Thoracic aorta (tissue), 2 donors: ENCODE data around the gene CD38. TPM values are rescaled to one million over a fixed set of nuclear protein-coding genes. Genes with fewer than 3 reads are reported as not detected.
"Not testable (repeated sequence)": the region's sequence is repeated elsewhere in the genome, so short reads cannot be mapped to it uniquely, and the experiment has no call there.

Experiments
- ATAC-seq: fragments of 150-250 bp; one replicate; pipeline ENCODE4 v1.8.0; 2017; ENCODE audit warnings: low read depth; ENCODE audit not compliant: insufficient number of reproducible peaks, low FRiP score
- DNase-seq: peaks from one replicate; pipeline ENCODE4 v3.0.0-alpha.2; 2020; ENCODE audit warnings: low spot score
- H3K27ac ChIP-seq, 2 donors: fragments of 200-600 bp; sonication (generic); 1 replicate in 1 of 2; 2 replicates in 1 of 2; pipeline ENCODE4 v1.5.1; 2016; ENCODE audit warnings: mild to moderate bottlenecking in 2 of 2, moderate library complexity in 2 of 2
- H3K27me3 ChIP-seq: fragments of 200-600 bp; sonication (generic); replicated peaks from 2 replicates; pipeline ENCODE4 v1.6.0; 2016; ENCODE audit warnings: mild to moderate bottlenecking; ENCODE audit not compliant: insufficient read depth
- H3K36me3 ChIP-seq: fragments of 200-600 bp; sonication (generic); one replicate; pipeline ENCODE4 v1.5.1; 2016
- H3K4me1 ChIP-seq, 2 donors: fragments of 200-600 bp; sonication (generic); 1 replicate in 1 of 2; 2 replicates in 1 of 2; pipeline versions ENCODE4 v1.5.1 to v1.6.0; 2016; ENCODE audit warnings: low read depth in 2 of 2, mild to moderate bottlenecking in 1 of 2; ENCODE audit not compliant: control insufficient read depth in 1 of 2
- H3K4me3 ChIP-seq: fragments of 200-600 bp; sonication (generic); 2 replicates; pipeline ENCODE4 v1.5.1; 2016; ENCODE audit warnings: mild to moderate bottlenecking
- H3K9me3 ChIP-seq: fragments of 200-600 bp; sonication (generic); 2 replicates; pipeline ENCODE4 v1.5.1; 2016
- CTCF ChIP-seq: fragments of 200-600 bp; sonication (generic); IDR thresholded peaks from one replicate; pipeline ENCODE4 v1.5.1; 2019; ENCODE audit warnings: antibody characterized with exemption
- total RNA-seq, 2 donors: library from RNA; depleted of rRNA; stranded (reverse); fragments of >200 nt; gene quantifications; one replicate each; pipeline versions ENCODE4 v1.1.0 to v1.2.3, GENCODE V29; 2016

Gene CD38
- total RNA-seq, 2 donors from 2014 or later, result 3.2 to 7.8 TPM

GRCh38 chr4:15797320-15797719 is 19.2 kb downstream of the CD38 start:
- DNase-seq (no peak), ATAC-seq (no peak)
- TF ChIP-seq CTCF, result no peak
- no peak overlapping the region for H3K27ac ChIP-seq
- H3K4me1 ChIP-seq, result no peaks in the 10 kb centered on the region
- H3K36me3 ChIP-seq, result no peaks in the 10 kb centered on the region
- no peaks in the 10 kb centered on the region for H3K9me3 ChIP-seq
- H3K4me3 ChIP-seq, result no peak overlapping the region
- H3K27me3 ChIP-seq, result no peaks in the 10 kb centered on the region

- H3K9me3 ChIP-seq, result no peaks in the 10 kb centered on the region
- no peak for TF ChIP-seq CTCF
- no peak overlapping the region for H3K4me3 ChIP-seq
- H3K27me3 ChIP-seq, result no peaks in the 10 kb centered on the region
- DNase-seq, result no peak
- no peaks in the 10 kb centered on the region for H3K36me3 ChIP-seq
- H3K4me1 ChIP-seq, result no peaks in the 10 kb centered on the region
- no peak overlapping the region for H3K27ac ChIP-seq
- ATAC-seq, result no peak
These were observed 21.0 kb downstream of the CD38 start for GRCh38 chr4:15799141-15799540.

GRCh38 chr4:15799701-15800100 is 21.6 kb downstream of the CD38 start:
- ATAC-seq (no peak), DNase-seq (no peak)
- Histone ChIP-seq H3K4me3 (no peak overlapping the region), H3K9me3 (no peaks in the 10 kb centered on the region), H3K27me3 (no peaks in the 10 kb centered on the region), H3K27ac (no peak overlapping the region), H3K36me3 (no peaks in the 10 kb centered on the region), H3K4me1 (no peaks in the 10 kb centered on the region)
- TF ChIP-seq CTCF, result no peak

DNA sequence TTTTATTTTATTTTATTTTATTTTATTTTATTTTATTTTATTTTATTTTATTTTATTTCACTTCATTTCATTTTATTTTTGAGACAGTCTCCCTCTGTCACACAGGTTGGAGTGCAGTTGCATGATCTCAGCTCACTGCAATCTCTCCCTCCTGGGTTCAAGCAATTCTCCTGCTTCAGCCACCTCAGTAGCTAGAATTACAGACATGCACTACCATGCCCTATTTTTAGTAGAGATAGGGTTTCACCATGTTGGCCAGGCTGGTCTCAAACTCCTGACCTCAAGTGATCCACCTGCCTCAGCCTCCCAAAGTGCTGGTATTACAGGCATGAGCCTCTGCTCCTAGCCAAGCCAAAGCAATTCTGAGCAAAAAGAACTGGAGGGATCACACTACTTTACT is 24.4 kb downstream of the CD38 start:
- not testable (repeated sequence) for H3K9me3 ChIP-seq, H3K36me3 ChIP-seq, H3K4me3 ChIP-seq, H3K27me3 ChIP-seq, H3K4me1 ChIP-seq, H3K27ac ChIP-seq, ATAC-seq, DNase-seq

DNA sequence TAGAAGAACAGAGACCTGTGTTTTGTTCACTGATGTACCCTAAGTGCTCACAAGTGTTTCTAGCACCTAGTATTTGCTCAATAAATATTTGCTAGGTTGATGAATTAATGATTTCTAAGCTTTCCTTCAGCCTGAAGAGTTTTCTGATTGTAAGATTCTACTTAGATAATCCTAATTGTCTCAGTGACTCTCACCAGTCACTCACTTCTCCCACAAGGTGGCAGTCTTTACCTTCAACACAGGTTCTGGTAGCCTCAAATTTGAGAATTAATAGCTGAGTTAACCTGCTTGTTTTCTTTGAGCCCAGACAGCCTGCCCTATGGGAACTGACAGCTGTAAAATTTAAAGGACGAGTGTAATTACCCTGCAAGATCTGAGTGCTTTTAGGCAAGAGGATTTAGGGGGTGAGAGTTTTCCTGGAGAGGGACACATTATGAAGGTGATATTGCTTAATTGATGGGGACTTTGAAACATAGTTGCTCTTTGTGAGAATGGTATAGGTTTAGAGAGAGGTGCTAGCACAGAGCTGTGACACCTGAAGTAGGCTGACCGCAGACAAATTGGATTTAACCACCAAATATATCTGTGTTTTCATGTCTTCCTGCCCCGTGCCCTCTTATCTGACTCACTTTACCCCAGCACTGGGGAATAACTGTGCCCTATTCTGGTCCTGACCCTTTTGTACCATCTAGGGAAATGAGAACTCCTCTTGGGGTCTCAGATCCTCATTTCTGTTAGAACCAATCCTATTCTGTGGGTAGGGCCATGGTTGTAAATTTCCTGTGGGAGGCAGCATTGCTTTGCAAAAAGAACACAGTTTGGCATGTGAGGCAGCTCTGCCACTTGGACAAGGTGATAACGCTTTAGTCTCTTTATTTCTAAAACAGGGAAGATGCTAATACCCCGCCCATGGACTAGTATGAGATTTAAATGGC is 27.7 kb downstream of the CD38 start:
- no peaks in the 10 kb centered on the region for H3K27me3 ChIP-seq
- H3K36me3 ChIP-seq, result no peaks in the 10 kb centered on the region
- H3K9me3 ChIP-seq, result no peaks in the 10 kb centered on the region
- no peak overlapping the region for H3K4me3 ChIP-seq
- peak; percentile 67 for ATAC-seq
- TF ChIP-seq CTCF, result peak; percentile 80
- no peak for DNase-seq
- no peaks in the 10 kb centered on the region for H3K4me1 ChIP-seq
- no peak overlapping the region for H3K27ac ChIP-seq
